ENCODE data around the gene MPHOSPH9.

DNA sequence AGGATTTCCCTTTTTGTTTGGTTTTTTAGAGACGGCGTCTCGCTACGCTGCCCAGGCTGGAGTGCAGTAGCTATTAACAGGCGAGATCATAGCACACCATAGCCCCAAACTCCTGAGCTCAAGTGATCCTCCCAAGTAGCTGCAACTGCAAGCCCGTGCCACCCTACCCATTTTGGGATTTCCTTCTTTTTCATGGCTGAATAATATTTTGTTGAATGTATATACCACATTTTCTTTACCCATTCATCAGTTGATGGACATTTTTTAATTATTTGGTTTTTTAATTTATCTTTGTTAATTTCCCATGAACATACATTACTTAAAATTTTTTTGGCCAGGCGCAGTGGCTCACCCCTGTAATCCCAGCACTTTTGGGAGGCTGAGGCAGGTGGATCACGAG lies 97.3 kb downstream of the MPHOSPH9 start:
- TF ChIP-seq EGR1 (IDR thresholded peaks at IDR 0.05) (no peak), RAD21 (IDR thresholded peaks at IDR 0.05; ENCODE audit: low read depth) (no peak), TAF1 (IDR thresholded peaks at IDR 0.05; ENCODE audit: low read depth) (no peak), CREB1 (IDR thresholded peaks at IDR 0.05; ENCODE audit: low read depth) (no peak), YY1 (IDR thresholded peaks at IDR 0.05; ENCODE audit: low read depth) (no peak), REST (IDR thresholded peaks at IDR 0.05; ENCODE audit: low read depth) (no peak), ZBTB7A (IDR thresholded peaks at IDR 0.05; ENCODE audit: low read depth) (no peak)
- TF ChIP-seq, protein P1, sequence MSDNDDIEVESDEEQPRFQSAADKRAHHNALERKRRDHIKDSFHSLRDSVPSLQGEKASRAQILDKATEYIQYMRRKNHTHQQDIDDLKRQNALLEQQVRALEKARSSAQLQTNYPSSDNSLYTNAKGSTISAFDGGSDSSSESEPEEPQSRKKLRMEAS (IDR thresholded peaks at IDR 0.05) = no peak
